Measurements from ENCODE around the gene KCNN4. TPM values are rescaled to one million over a fixed set of nuclear protein-coding genes. Genes with fewer than 3 reads are reported as not detected.

The KCNN4 gene
- total RNA-seq, 1 experiment from 2014 or later = 0.26 TPM

- Histone ChIP-seq H3K9me3 (ENCODE audit: control insufficient read depth, low read depth, low read length) (no peaks in the 10 kb centered on the region), H4K91ac (ENCODE audit: insufficient read length, low read depth, low read length) (no peak overlapping the region), H3K4me1 (ENCODE audit: insufficient read depth, low read length) (no peaks in the 10 kb centered on the region), H4K5ac (ENCODE audit: insufficient read length, low read depth, low read length) (no peak overlapping the region), H4K20me1 (ENCODE audit: control insufficient read depth, insufficient read depth, insufficient read length) (no peaks in the 10 kb centered on the region), H3K4ac (ENCODE audit: low read depth, low read length) (no peak overlapping the region), H4K8ac (replicated peaks; ENCODE audit: insufficient read length, low read depth, low read length) (no peak overlapping the region), H2BK12ac (ENCODE audit: insufficient read length, low read depth, low read length) (no peak overlapping the region), H2BK5ac (ENCODE audit: insufficient read length, low read length) (no peak overlapping the region), H3K14ac (ENCODE audit: insufficient read depth, low read length) (no peak overlapping the region), H2BK15ac (ENCODE audit: low read depth, low read length) (no peak overlapping the region), H2AK5ac (ENCODE audit: insufficient read length, low read length) (no peak overlapping the region), H3T11ph (ENCODE audit: low read length) (no peak overlapping the region), H3K79me1 (ENCODE audit: insufficient read depth, low read depth, low read length, poor library complexity, severe bottlenecking) (no peaks in the 10 kb centered on the region), H3K23me2 (ENCODE audit: insufficient read length, low read depth, low read length, poor library complexity, severe bottlenecking) (peaks cover 3% of the 10 kb centered on the region), H2BK120ac (ENCODE audit: low read depth, low read length, poor library complexity, severe bottlenecking) (no peak overlapping the region), H3K4me2 (ENCODE audit: insufficient read depth, insufficient read length, low read length) (no peak overlapping the region), H3K27me3 (ENCODE audit: insufficient read depth, low read length) (no peaks in the 10 kb centered on the region; the same call in 1 of the 2 replicates), H2AFZ (ENCODE audit: low read length) (no peak overlapping the region), H3K79me2 (ENCODE audit: insufficient read depth, low read length) (0 out of 2 replicates have a peak, but pooled peaks cover 3% of the 10 kb centered on the region), H3K9ac (ENCODE audit: extremely low read depth, insufficient read length, low read length) (no peak overlapping the region), H3K27ac (ENCODE audit: insufficient read length, low read depth, low read length) (no peak overlapping the region), H3K23ac (ENCODE audit: insufficient read length, low read depth, low read length) (no peak overlapping the region), H3K18ac (ENCODE audit: insufficient read length, low read depth, low read length) (no peak overlapping the region), H3K56ac (ENCODE audit: insufficient read length, low read depth, low read length) (no peak overlapping the region), H2BK20ac (ENCODE audit: low read depth, low read length, poor library complexity, severe bottlenecking) (no peak overlapping the region)
- no peak for TF ChIP-seq CTCF (conservative IDR thresholded peaks at IDR 0.05)
- Mint-ChIP-seq H3K4me3 (no peak overlapping the region), H3K36me3 (ENCODE audit: insufficient read depth in 1 of 3, low read depth in 3 of 3) (peaks cover 37 to 70% (median 56%) of the 10 kb centered on the region in 3 experiments), H3K27me3 (ENCODE audit: low read depth) (no peaks in the 10 kb centered on the region), H3K27ac (no peak overlapping the region; a peak in 1 of 7 replicates), H3K9me3 (no peaks in the 10 kb centered on the region; a peak in 2 of 5 replicates), H3K4me1 (peaks cover 8 to 9% of the 10 kb centered on the region in 2 experiments)
- no peak for DNase-seq
- WGBS (ENCODE audit: extremely low coverage, insufficient read length, low lambda C conversion rate) = no CpG with 5 or more reads among the region's 7 CpGs
These were observed 31.6 kb downstream of the KCNN4 start for GRCh38 chr19:43749152-43749551.
